ENCODE measurements around the gene RBM44.

RBM44 gene

DNA sequence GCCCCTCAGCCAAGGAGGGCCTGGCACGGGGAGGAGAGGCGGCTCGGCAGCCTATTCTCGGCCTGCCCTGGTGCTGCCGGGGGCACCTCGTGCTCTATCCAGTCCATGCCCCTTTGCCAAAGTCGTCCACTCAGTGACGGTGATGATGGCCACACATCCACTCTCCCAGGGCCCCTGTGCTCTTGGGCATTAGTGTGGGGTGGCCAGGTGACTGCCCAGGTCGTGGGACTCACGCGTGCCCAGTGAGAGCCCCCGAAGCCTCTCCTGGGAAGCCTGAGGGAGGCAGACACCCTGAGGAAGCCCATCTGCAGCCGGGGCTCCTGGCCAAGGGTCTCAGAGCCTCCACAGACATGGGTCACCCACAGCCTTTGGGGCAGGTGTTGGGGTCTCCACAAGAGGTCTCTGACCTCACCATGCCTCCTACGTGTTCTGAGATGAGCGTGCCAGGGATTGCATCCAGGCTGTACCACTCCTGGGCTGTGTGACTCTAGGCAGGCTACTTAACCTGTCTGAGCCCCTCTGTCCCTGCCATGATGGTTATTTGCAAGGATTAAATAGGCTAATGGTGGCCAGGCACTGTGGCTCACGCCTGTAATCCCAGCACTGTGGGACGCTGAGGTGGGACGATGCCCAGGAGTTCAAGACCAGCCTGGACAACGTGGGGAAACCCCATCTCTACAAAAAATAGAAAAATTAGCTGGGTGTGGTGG lies 73.8 kb downstream of the RBM44 start:
- no peak for DNase-seq (ENCODE audit: low read depth)

DNA sequence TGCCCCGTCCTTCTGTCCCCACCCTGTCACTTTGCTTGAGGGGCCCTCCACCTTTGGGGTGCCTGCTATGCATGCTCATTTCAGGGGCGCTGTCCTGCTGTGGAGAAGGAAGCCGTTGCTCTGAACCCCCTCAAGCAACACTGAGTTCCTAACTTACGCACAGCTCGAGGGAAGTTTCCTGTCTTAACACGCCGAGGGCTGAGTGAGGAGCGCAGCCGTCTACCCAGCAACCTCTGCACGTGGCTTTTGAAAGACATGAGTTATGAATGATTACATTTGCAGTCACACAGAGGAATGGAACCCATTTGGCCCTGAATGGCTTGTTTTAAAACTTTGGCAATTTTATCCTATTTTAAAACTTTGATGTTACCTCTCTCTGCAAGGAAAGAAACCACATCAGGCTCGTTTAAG lies 74.8 kb downstream of the RBM44 start:
- no peak for DNase-seq (ENCODE audit: low read depth)

DNA sequence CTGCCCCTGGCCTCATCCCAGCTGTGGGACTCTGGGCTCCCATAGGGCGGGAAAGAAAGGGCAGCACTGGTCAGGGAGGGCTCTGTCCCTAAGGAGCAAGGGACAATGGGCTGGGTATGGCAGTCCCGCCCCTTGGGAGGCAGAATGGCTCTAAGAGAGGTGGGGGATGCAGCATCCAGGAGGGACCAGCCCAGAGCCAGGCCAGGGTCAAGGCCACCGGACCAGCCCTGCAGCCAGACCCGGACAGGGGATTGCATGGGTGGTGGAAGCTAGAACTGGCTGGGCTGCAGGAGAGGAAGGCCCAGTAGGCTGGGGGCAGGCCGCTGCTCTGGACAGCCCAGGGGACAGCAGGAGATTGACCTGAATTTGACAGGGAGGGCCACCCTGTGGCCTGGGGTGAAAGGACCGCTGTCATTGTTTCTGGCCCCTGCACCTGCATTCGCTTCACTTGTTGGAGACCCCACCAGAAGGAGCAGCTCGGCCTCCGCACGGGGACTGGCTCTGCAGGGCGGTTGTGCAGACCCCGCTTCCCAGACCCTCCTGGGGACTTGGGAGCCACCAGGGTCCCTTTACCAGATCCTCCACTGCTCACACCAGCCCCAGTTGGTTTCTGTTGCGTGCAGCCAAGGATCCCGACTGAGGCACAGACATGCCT lies 75.4 kb downstream of the RBM44 start:
- no peak for DNase-seq (ENCODE audit: low read depth)

DNA sequence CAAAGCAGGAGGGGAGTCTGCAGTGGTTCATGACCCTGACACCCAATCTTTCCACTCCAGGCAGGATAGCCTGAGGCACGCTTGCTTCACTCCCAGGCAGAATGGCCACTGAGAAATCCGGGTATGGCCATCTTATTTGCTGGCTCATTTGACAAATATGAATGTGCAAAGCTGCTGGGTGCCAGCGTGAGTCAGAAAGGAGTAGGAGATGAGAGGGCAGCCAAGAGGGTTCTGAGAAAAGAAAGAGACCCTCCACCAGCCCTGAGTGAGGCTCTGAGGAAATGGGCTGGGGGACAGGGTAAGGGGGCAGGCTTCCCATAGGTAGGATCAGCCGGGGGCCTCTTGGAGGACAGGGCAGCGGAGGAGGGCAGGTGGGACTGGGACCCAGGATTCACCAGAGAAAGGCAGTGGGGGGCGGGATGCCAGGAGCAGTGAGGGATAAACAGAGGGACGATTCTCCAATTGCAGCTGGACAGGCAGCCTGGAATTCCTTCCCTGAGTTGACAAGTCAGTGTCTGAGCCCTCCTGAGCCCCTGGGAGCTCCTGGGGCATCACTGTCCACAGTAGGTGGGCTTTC lies 76.1 kb downstream of the RBM44 start:
- DNase-seq (ENCODE audit: low read depth) = no peak

DNA sequence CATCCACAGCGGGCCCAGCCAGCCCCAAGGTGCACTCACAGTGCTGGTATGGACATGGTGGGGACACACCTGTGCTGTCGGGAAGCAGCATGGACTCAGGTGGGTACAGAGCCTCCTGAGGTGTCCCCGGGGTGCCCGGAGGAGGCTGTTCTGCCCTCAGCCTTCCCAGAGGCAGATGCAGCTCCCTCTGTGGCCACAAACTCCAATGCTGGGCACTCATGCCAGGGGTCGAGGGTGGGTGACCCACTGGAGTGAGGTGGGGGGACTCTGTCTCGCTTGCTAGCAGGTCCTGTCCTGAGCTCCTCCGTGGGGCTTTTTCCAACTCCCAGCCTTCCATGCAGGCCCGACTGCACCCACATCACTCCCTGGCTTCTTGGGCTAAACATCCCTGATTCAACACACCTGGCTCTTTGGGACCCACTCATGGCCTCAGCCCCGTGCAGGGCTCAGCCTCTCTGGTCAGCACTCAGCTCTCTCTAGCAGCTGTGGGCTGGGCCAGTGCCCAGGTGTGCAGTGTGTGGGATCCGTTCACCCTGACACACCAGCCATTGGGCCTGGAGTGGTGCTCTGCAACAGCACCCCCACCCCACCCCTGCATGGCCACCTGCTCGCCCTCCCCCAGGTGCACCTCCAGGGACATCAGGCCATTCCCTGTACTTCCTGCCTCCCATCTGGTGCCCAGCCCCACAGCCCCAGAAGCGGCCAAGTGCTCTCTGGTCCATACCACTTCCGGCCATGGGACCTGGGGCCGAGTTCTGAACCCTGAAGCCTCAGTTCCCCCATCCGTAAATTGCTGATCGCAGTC lies 76.9 kb downstream of the RBM44 start:
- no peak for DNase-seq (ENCODE audit: low read depth)

DNA sequence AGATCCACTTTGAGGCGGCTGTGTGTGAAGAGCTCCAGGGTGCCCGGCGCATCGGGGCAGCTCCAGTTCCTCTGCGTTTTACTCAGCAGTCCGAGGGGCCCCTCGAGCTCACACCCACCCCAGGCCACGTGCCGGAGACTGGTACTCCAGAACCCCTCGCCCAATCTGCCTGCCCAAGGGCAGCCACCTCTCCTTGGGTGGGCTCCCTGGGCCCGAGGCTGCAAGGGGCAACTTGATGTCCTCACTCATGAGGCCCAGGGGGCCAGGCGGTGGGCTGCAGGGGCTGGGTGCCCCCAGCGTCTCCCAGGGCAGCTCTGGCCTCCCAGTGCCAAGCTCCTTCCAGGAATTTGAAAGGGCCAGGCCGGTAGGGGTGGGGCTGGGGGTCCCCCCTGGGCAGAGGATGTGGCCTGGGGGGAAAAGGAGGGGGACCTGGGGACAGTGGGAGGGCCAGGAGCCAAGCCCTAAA lies 77.5 kb downstream of the RBM44 start:
- DNase-seq (ENCODE audit: low read depth) = no peak

DNA sequence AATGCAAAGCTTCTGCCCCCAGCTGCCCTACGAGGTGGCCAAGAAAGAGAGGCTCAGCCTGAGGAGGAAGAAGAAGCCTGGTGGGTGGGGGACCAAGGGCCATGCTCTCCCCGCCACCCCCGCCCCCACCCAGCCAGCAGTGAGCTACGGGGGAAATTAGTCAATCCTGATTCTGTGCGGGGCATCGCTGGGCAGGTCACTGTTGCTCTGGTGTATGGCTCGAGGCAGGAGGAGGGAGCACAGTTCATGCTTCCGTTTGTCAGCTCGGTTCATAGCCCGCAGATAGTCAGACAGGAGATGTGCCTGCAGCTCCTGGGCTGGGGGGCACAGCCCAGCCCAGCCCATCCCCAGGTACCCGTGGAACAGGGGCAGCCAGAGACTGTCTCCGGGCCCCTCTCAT lies 78.0 kb downstream of the RBM44 start:
- DNase-seq (ENCODE audit: low read depth) = no peak

DNA sequence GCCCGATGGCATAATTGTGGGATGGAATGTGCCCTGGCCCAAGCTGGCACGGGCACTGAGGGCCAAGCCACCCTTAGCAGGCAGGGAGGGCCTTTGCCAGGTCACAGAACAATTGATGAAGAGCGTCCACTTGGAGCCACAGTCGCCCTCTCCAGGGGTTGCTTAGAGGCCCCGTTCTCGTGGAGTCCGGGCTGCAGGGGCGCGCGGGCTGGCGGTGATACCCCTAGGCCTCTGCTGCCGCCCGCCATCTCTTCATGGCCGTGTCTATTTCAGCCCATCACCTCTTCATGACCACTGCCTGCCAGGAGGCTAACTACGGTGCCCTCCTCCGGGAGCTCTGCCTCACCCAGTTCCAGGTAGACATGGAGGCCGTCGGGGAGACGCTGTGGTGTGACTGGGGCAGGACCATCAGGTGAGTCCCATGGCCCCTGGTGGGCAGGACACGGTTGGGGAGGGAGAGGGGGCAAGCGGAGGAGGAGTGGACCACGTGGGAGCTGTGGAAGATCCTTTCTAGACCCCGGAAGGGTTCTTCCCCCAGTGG lies 78.4 kb downstream of the RBM44 start:
- DNase-seq (ENCODE audit: low read depth) = no peak

DNA sequence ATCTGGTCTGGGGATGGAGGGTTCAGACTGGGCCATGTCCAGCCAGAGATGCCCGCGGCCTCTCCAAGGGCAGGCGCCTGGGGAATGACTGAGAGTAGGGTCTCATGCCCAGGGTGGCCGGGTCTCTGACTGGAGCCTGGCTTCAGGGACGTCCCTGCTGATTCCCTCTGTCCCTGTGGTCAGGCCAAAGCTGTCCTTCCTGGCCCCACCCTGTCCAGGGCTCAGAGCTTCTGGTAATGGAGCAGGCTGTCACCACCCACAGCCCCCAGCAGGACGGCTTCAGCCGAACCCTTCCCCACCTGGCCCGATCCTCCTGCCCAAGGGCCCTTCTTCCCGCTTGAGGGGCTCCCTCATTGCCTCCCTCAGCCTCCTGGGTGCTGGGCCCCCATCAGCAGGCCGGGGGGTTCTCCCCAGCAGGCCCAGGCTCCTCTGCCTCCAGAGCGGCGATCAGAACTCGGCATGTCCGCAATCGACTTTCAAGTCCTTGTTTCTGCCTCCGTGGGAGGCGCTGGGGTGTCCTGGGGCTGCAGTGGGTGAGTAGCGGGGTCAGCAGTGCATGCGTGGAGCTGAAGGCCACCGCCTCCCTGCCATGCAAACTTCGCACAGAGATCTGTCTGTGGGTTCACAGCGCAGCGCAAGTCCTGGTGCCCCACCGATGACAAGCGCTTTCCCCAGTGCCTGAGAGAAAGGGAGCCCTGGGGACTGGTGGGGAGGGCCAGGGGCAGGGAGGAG lies 79.2 kb downstream of the RBM44 start:
- no peak for DNase-seq (ENCODE audit: low read depth)

DNA sequence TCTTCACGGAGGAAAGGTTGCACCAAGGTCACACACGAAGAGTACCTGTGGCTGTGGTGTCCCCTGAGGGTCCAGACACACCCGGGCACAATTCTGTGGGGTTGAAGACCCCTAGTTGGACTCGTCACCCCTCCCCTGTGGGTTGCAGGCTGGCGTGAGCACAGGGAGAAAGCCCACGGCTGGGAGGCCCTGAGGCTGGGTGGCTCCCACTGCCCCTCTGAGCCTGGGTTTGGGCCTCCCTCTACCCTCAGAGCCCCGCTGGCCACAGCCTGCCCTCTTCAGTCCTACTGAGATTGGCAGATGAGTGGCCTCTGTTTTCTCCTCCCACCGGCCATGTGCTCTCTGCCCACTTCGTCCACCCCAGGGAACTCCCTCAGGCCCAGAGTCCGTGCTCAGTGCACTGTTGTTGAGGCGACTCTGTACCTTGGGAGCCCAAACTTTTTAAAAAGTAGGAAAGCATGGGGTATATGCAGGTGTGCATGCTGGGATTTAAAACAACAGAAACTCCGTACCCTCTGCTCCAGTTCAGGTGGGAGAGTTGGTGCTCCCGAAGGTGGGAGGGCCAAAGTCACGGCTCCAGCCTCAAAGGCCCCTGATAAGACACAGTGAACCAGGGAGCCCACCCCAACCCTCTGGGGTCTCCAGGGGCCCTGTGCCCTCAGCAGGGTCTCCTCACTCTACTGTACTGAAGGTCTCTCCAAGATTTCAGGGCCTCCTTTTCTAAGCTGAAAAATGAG lies 79.9 kb downstream of the RBM44 start:
- DNase-seq (ENCODE audit: low read depth) = no peak

DNA sequence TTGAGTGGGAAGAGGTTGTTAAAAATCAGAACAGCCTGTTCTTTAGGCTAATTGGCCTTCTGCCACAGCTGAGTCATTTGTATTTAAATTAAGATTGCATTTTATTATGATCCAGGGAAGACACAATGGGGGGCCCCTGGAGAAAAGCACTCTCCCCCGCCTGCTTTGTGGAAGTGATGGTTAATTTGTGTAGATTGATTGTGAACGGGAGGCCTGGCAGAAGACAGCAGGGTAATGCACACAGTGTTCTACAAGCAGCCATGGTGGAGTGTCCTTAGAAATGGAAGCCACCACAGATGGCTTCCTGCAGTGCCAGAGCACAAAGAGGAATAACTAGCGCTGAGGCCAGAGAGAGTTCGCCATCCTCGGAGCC lies 80.5 kb downstream of the RBM44 start:
- DNase-seq (ENCODE audit: low read depth) = no peak

DNA sequence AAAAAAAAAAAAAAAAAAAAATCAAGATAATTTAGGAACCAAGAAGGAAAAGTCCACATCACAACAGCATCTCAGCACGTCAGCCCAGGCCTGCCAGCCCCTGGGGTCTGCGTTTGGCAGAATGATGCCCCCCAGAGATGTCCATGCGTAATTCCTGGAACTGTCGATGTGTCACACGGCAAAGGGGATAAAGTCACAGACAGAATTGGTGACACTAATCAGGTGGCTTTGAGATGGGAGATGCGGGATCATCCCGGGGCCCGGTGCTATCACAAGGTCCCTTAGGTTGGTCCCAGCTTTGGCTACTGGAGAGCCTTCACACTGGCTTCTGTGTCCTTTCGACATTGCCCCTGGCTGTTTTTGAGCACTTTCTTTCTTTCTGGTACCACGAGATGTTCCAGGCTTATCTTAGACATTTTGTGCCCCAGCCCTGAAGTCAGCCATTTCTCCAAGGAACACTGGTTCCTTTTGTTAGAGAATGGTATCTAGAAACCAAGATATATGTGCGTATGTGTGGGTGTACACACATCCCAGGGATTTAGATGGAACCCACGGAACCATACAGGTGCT lies 81.5 kb downstream of the RBM44 start:
- DNase-seq (ENCODE audit: low read depth) = no peak

DNA sequence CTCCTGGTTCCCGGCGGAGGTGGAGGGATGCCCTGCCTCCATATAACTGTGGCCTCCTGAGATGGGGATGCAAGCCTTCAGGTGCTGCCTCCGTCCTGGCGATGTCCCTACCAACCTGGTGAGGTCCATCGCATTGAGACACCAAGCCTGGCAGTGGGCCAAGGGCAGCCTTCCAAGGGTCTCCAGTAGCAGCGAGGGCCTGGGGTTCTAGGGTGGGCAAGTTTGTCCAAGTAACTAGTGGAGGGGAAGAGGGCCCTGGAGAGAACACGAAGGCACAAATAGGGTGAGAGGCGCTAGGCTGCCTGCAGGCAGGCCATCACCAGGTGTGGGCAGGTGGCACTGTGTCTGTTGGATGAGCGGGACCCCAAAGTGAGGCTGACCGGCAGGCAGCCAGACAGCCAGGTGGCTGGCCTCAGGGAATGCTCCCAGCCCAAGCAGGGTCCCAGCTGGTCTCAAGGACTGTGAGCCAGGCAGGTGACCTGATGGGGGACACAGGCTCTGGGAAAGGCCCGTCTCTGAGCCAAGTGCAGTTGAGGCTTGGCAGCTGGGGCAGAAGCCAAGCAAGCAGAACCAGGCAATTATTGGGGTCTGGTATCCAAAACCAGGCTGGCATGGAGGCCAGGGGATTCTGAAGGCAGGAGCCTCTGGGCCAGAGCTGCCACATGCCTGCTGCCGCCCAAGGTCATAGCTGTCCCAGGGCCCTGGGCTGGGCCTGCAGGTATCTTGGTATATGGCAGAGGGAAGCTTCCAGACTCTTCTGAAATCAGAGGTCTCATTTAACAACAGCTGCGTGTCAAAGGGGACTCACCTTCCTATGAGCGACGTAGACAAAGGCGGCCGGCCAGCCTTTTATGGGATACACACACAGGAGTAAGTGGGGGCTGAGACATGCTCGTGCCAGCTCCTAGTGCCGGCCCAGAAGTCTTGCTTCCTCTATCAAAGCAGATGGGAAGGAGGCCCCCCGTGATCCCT lies 84.2 kb downstream of the RBM44 start:
- no peak for DNase-seq (ENCODE audit: low read depth)

DNA sequence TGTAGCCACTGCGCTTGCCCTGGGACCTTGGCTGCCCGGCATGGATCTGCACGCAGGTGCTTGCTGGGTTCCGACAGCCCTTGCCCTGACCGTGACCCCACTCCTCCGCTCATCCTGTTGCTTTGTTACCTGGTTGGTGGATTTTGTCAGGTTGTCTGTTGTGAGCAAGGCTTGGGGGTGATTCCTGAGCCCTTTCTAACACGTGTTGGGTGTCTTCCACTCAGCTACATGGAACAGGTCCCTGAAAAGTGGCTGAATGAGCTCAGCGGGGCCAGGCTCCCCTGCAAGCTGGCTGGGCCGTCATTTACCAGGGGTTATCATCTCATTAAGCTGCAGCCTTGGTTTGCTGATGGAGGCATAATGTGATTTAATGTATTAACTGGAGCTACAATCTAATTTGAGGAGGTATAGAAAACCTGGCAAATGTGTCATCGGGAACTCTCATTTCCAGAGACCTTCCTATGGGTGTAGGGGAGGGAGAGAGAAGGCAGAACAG lies 85.4 kb downstream of the RBM44 start:
- no peak for DNase-seq (ENCODE audit: low read depth)

DNA sequence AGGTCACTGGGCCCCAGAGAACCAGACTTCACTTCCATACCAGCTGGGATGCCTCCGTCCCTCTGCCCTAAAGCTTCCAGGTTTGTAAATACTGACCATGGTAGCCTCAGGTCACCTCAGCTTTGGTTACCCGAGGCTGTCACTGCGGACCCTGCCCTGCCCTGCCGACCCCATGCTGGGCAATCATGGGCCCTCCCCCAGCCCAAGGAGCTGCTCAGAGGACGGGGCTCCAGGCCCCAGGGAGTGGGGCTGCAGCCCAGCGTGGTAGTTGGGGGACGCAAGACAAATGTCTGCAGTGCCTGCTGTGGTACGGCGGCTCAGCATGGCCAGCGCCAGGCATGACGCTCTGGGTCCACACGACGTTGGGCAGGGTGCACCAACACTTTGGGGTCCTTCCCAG lies 86.1 kb downstream of the RBM44 start:
- DNase-seq (ENCODE audit: low read depth) = no peak

DNA sequence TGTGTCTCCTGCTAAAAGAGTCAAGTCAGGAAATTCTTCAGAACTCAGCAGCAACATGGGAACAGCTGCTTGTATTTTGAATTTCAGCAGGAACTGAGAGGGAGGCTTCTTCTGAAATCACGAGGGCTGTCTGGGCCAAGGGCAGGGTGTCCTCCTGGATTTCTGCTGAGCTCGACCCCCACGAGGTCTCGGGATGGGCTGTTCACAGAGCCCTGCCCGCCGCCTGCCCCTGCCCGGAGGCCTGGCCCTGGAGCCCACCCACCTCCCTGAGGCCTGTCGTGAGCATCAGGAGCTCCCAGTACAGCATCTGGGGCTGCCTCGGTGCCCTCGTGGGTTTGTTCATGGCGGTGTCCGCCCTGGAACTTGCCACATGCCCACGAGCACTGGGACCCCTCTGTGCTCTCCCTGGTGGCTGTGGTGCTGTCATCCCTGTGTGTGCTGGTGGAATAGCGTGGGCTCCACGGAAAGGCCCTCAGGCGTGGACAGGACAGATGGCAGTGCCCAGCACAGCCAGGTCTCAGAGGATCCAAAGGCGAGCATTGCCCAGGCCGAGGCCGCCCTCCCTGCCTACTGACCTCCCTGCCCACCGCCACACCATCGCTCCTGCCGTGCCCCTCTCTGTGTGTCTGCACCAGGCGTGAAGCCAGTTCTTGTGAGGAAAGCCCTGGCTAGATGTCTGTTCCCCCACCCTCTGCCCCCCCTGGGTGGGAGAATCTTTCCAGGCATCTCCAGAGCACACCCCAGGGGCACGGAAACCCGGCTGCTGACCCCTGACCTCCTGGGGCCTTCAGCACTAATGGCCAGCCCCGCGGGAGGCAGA lies 86.7 kb downstream of the RBM44 start:
- no peak for DNase-seq (ENCODE audit: low read depth)

DNA sequence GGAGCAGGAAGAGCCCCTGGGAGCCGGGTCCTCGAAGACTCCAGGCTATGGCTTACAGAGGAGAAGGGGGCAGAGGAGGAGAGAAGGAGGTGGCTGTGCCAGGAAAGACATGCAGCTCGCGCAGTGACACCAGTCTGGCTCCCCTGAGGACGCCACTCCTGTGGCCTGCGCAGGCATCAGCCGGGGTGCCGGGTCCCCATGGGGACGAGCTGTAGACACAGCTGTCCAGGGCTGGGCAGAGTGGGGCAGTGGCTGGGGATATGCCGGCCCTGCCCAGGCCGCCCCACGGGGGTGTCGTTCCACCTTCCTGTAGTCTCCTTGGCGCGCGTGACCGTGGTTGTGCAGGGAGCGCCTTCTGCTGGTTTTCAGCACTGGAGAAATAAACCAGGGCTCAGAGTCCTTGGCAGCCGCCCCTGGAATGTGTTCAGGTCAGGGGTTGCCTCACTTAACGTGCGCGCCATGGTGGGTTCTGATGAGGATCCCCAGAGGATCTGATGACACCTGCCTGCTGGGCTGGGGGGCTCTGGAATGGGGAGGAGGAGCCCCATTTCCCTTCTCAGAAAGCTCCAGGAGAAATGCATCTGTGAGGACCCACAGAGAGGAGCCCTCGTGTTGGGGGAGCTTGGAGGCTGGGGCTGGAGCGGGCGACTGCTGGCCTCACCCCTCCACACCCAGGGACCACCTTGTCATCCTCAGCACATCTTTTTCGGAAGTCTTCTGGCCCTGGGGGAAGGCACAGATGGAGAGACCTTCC lies 87.5 kb downstream of the RBM44 start:
- no peak for DNase-seq (ENCODE audit: low read depth)

Data from activated T-cell treated with anti-CD3 and anti-CD28 coated beads for 1 hour (primary cell).